ENCODE measurements around the gene MYO15B.

DNA sequence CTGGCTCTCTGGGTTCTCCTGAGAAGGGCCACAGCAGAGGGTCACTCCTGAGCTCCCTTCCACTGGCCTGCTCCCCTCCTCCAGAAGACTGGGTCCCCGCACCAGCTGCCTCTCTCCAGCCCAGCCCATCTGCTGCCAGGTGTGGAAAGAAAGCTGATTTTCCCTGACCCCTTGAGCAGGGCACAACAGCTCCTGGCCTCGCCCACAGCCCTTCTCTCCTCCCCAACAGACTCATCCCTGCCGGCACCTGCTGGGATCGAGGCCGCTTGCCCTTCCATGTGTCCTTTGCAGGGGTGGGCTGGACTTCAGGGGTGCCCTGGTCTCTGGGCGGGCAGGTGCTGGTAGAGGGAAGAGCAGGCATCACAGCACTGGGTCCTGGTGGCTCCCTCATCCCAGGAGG is 40.8 kb downstream of the MYO15B start:
- no peak for TF ChIP-seq EZH2phosphoT487 (IDR thresholded peaks at IDR 0.05; ENCODE audit: borderline replicate concordance)
- TF ChIP-seq, protein P1, sequence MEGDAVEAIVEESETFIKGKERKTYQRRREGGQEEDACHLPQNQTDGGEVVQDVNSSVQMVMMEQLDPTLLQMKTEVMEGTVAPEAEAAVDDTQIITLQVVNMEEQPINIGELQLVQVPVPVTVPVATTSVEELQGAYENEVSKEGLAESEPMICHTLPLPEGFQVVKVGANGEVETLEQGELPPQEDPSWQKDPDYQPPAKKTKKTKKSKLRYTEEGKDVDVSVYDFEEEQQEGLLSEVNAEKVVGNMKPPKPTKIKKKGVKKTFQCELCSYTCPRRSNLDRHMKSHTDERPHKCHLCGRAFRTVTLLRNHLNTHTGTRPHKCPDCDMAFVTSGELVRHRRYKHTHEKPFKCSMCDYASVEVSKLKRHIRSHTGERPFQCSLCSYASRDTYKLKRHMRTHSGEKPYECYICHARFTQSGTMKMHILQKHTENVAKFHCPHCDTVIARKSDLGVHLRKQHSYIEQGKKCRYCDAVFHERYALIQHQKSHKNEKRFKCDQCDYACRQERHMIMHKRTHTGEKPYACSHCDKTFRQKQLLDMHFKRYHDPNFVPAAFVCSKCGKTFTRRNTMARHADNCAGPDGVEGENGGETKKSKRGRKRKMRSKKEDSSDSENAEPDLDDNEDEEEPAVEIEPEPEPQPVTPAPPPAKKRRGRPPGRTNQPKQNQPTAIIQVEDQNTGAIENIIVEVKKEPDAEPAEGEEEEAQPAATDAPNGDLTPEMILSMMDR (conservative IDR thresholded peaks at IDR 0.05; ENCODE audit: low read length), result no peak
